B cell (primary cell): ENCODE data around the gene ANKRD9. TPM values are rescaled to one million over a fixed set of nuclear protein-coding genes. Genes with fewer than 3 reads are reported as not detected.
"Not testable (repeated sequence)": the region's sequence is repeated elsewhere in the genome, so short reads cannot be mapped to it uniquely, and the experiment has no call there.

Experiments used
- ATAC-seq: fragments of 200-7000 bp; cut with Tn5 transposase; one replicate; pipeline ENCODE4 v1.10.0; 2021; ENCODE audit warnings: low read depth, mild to moderate bottlenecking, moderate number of reproducible peaks, moderate library complexity
- CTCF ChIA-PET: fragments of 350-600 bp; sonication (Branson Sonifier 250); formaldehyde crosslinking; loops from one replicate; lab custom pipeline; 2021; ENCODE audit warnings: antibody characterized with exemption, inconsistent platforms; lab: Charles Lee
- POLR2A ChIA-PET: fragments of 350-600 bp; sonication (Branson Sonifier 250); formaldehyde crosslinking; loops from one replicate; lab custom pipeline; 2021; ENCODE audit warnings: antibody characterized with exemption; lab: Charles Lee
- DNase-seq: peaks from one replicate; pipeline ENCODE4 v3.0.0; 2013
- H2AFZ ChIP-seq: 2 replicates; pipeline ENCODE4 v1.6.1; 2012; ENCODE audit warnings: mild to moderate bottlenecking, low read depth, low read length; ENCODE audit not compliant: insufficient read depth, poor library complexity, severe bottlenecking
- H3K27ac ChIP-seq, 2 donors: 1 replicate in 1 of 2; 2 replicates in 1 of 2; pipeline ENCODE4 v1.5.1; 2012 to 2013; ENCODE audit warnings: low read length in 2 of 2, mild to moderate bottlenecking in 2 of 2, moderate library complexity in 1 of 2
- H3K27me3 ChIP-seq, 4 experiments: fragments of 200-600 bp in 1 of 4; sonication (generic) in 1 of 4; replicated peaks in 1 of 4; 1 replicate in 2 of 4; 2 replicates in 2 of 4; pipeline versions ENCODE4 v1.6.1 to v1.7.0; 2013 to 2016; ENCODE audit warnings: low read length in 3 of 4, mild to moderate bottlenecking in 2 of 4, mixed read lengths in 1 of 4, moderate library complexity in 1 of 4; ENCODE audit not compliant: insufficient read depth in 4 of 4, control insufficient read depth in 3 of 4; ENCODE audit errors: control extremely low read depth in 1 of 4
- H3K36me3 ChIP-seq, 2 experiments: replicated peaks in 1 of 2; 1 replicate in 1 of 2; 2 replicates in 1 of 2; pipeline versions ENCODE4 v1.6.1 to v1.7.1; 2013; ENCODE audit warnings: low read length in 1 of 2; ENCODE audit not compliant: insufficient read depth in 2 of 2, control insufficient read depth in 1 of 2; ENCODE audit errors: control extremely low read depth in 1 of 2, extremely low read depth in 1 of 2
- H3K4me1 ChIP-seq, 2 donors: fragments of 200-600 bp in 1 of 2; sonication (generic) in 1 of 2; 1 replicate in 1 of 2; 2 replicates in 1 of 2; pipeline versions ENCODE4 v1.5.1 to v1.6.1; 2013 to 2017; ENCODE audit warnings: low read length in 2 of 2; ENCODE audit not compliant: control insufficient read depth in 2 of 2, insufficient read depth in 2 of 2
- H3K4me2 ChIP-seq: replicated peaks from 2 replicates; pipeline ENCODE3; 2012; ENCODE audit warnings: mild to moderate bottlenecking, low read depth, low read length; ENCODE audit not compliant: poor library complexity, severe bottlenecking
- H3K4me3 ChIP-seq, 5 experiments: fragments of 200-600 bp in 1 of 5; sonication (generic) in 1 of 5; 1 replicate in 3 of 5; 2 replicates in 2 of 5; pipeline versions ENCODE4 v1.5.1 to v1.7.0; 2011 to 2016; ENCODE audit warnings: low read length in 4 of 5, mild to moderate bottlenecking in 4 of 5, low read depth in 2 of 5, control low read depth in 1 of 5, moderate library complexity in 1 of 5; ENCODE audit not compliant: insufficient read depth in 1 of 5; ENCODE audit errors: control extremely low read depth in 1 of 5, extremely low read depth in 1 of 5
- H3K79me2 ChIP-seq: fragments of 200-600 bp; sonication (generic); one replicate; pipeline ENCODE4 v1.6.0; 2016; ENCODE audit warnings: low read length; ENCODE audit not compliant: control insufficient read depth, insufficient read depth
- H3K9ac ChIP-seq: fragments of 200-600 bp; sonication (generic); 2 replicates; pipeline ENCODE4 v1.6.1; 2017; ENCODE audit warnings: mild to moderate bottlenecking, low read length, moderate library complexity
- H3K9me3 ChIP-seq, 3 donors: one replicate each; pipeline versions ENCODE4 v1.6.1 to v1.7.1; 2013; ENCODE audit warnings: low read length in 2 of 3; ENCODE audit not compliant: control insufficient read depth in 2 of 3, insufficient read depth in 1 of 3; ENCODE audit errors: control extremely low read depth in 1 of 3
- H4K20me1 ChIP-seq: 2 replicates; pipeline ENCODE4 v1.6.0; 2012; ENCODE audit warnings: mild to moderate bottlenecking, low read length; ENCODE audit not compliant: insufficient read depth, control insufficient read depth, poor library complexity, severe bottlenecking
- H3K27ac Mint-ChIP-seq: one replicate; pipeline ENCODE4 v1.8.0; 2021; ENCODE audit warnings: mixed read lengths
- H3K27me3 Mint-ChIP-seq: one replicate; pipeline ENCODE4 v1.8.0; 2021; ENCODE audit warnings: mixed read lengths
- H3K4me1 Mint-ChIP-seq: one replicate; pipeline ENCODE4 v1.8.0; 2021; ENCODE audit warnings: mixed read lengths
- H3K4me3 Mint-ChIP-seq: one replicate; pipeline ENCODE4 v1.8.0; 2021; ENCODE audit warnings: mixed read lengths
- H3K9me3 Mint-ChIP-seq: one replicate; pipeline ENCODE4 v1.8.0; 2022; ENCODE audit warnings: mixed read lengths; ENCODE audit not compliant: insufficient read depth
- CTCF ChIP-seq: fragments of 200-600 bp; IDR thresholded peaks from one replicate; pipeline ENCODE4 v1.8.0; 2022; ENCODE audit warnings: antibody characterized with exemption, mild to moderate bottlenecking
- EZH2 ChIP-seq: IDR thresholded peaks from 2 replicates; pipeline ENCODE4 v1.6.1; 2012; ENCODE audit warnings: borderline replicate concordance, low read depth, mild to moderate bottlenecking, moderate library complexity, low read length; ENCODE audit not compliant: insufficient read depth, poor library complexity, severe bottlenecking
- WGBS: methylation state at CpG from one replicate; pipeline ENCODE4 v1.1.5; 2013; ENCODE audit warnings: missing lambda C conversion rate; ENCODE audit not compliant: insufficient coverage; 5-methylcytosine and 5-hydroxymethylcytosine counted together
- intact Hi-C: fragments of 100-400 bp; cut with micrococcal nuclease; formaldehyde crosslinking; loops from one replicate; pipeline ENCODE4 v1.10.0; 2022
- polyA plus RNA-seq: library from polyadenylated mRNA; depleted of rRNA; stranded (reverse); fragments of >200 nt; gene quantifications from 2 replicates; pipeline ENCODE4 v1.2.3, GENCODE V29; 2012
- total RNA-seq, 2 donors: library from RNA; stranded (reverse); fragments of 120-200 nt in 1 of 2; gene quantifications; 1 replicate in 1 of 2; 2 replicates in 1 of 2; pipeline versions ENCODE4 v1.2.3 to v1.2.4, GENCODE V29; 2013 to 2022

ANKRD9 gene
- total and polyA plus RNA-seq, 2 donors (not counting 1 experiment from before 2014, with no cell fraction given): 1.4 to 1.5 TPM

- H3K27ac Mint-ChIP-seq, H3K9me3 Mint-ChIP-seq, H4K20me1 ChIP-seq, H3K27ac ChIP-seq, H3K4me1 Mint-ChIP-seq, DNase-seq, H2AFZ ChIP-seq, ATAC-seq, intact Hi-C loops, H3K9me3 ChIP-seq, H3K9ac ChIP-seq, H3K4me2 ChIP-seq, H3K4me3 Mint-ChIP-seq, H3K36me3 ChIP-seq, H3K4me3 ChIP-seq, H3K79me2 ChIP-seq: not testable (repeated sequence)
- CTCF ChIA-PET: interaction anchor here (1.2 kb wide), 1 partner anchor 8 kb away, joined by 3 read pairs; no protein-coding TSS in a partner anchor
- H3K27me3 Mint-ChIP-seq: peaks cover 23% of the 10 kb centered on the region
- H3K27me3 ChIP-seq: peaks cover 0 to 23% (median 16%) of the 10 kb centered on the region in 4 experiments
- WGBS: 95% methylated on average over 9 of the region's 14 CpGs
- H3K4me1 ChIP-seq: peaks cover 18 to 26% of the 10 kb centered on the region in 2 donors
- POLR2A ChIA-PET: interaction anchor here (1.0 to 1.1 kb wide), 2 partner anchors 8 to 65 kb away, joined by 6 to 7 read pairs; no protein-coding TSS in a partner anchor
Measured at GRCh38 chr14:102541029-102541491, 31.5 kb upstream of the ANKRD9 start.

- intact Hi-C loops: no loop called here
- Mint-ChIP-seq H3K4me3 (no peak overlapping the region), H3K27me3 (peaks cover 17% of the 10 kb centered on the region), H3K4me1 (peaks cover 4% of the 10 kb centered on the region), H3K9me3 (no peaks in the 10 kb centered on the region), H3K27ac (no peak overlapping the region)
- peaks cover 0 to 17% (median 11%) of the 10 kb centered on the region in 4 experiments for H3K27me3 ChIP-seq
- H3K4me3 ChIP-seq: no peak overlapping the region
- H3K27ac ChIP-seq: no peak overlapping the region
- ATAC-seq (no peak), DNase-seq (no peak)
- CTCF ChIA-PET: interaction anchor here (1.2 kb wide), 1 partner anchor 9 kb away, joined by 3 read pairs; no protein-coding TSS in a partner anchor
- peaks cover 0 to 8% (median 0%) of the 10 kb centered on the region in 3 donors for H3K9me3 ChIP-seq
- no peak for TF ChIP-seq EZH2
- no peak for TF ChIP-seq CTCF
- H2AFZ ChIP-seq: no peak overlapping the region
- 79% methylated on average over 18 of the region's 29 CpGs for WGBS
- H4K20me1 ChIP-seq: no peaks in the 10 kb centered on the region
- H3K4me1 ChIP-seq: peaks cover 14 to 23% of the 10 kb centered on the region in 2 donors
- no peak overlapping the region for H3K4me2 ChIP-seq
- POLR2A ChIA-PET: interaction anchor here (1.0 kb wide), 1 partner anchor 66 kb away, joined by 7 read pairs; no protein-coding TSS in a partner anchor
- H3K36me3 ChIP-seq: no peaks in the 10 kb centered on the region
- no peak overlapping the region for H3K9ac ChIP-seq
- no peaks in the 10 kb centered on the region for H3K79me2 ChIP-seq
Measured at GRCh38 chr14:102540315-102541028, 30.9 kb upstream of the ANKRD9 start.
